ENCODE data around the gene APBA2. TPM values are rescaled to one million over a fixed set of nuclear protein-coding genes. Genes with fewer than 3 reads are reported as not detected.

Gene APBA2
- total RNA-seq, 1 donor = 7.5 TPM

GRCh38 chr15:29071232-29071881, 185.6 kb downstream of the APBA2 start:
- no peak for DNase-seq (ENCODE audit: low read depth in 2 of 3, low spot score in 2 of 3)

- no peak for DNase-seq (ENCODE audit: low read depth in 2 of 3, low spot score in 2 of 3)
These were observed 186.1 kb downstream of the APBA2 start for GRCh38 chr15:29071882-29072273.

GRCh38 chr15:29072444-29072843, 186.7 kb downstream of the APBA2 start:
- no peak for DNase-seq (ENCODE audit: low read depth in 2 of 3, low spot score in 2 of 3)

GRCh38 chr15:29074045-29074444, 188.3 kb downstream of the APBA2 start:
- no peak for DNase-seq (ENCODE audit: low read depth in 2 of 3, low spot score in 2 of 3)

GRCh38 chr15:29078541-29078940, 192.8 kb downstream of the APBA2 start:
- DNase-seq (ENCODE audit: low read depth in 2 of 3, low spot score in 2 of 3) = no peak

- DNase-seq (ENCODE audit: low read depth in 2 of 3, low spot score in 2 of 3) = no peak
These were observed 193.7 kb downstream of the APBA2 start for GRCh38 chr15:29079479-29079878.

- DNase-seq (ENCODE audit: low read depth in 2 of 3, low spot score in 2 of 3) = no peak
These were observed 196.0 kb downstream of the APBA2 start for GRCh38 chr15:29081781-29082180.

- no peak for DNase-seq (ENCODE audit: low read depth in 2 of 3, low spot score in 2 of 3)
These were observed 197.4 kb downstream of the APBA2 start for GRCh38 chr15:29083161-29083560.

- DNase-seq (ENCODE audit: low read depth in 2 of 3, low spot score in 2 of 3) = no peak
These were observed 198.1 kb downstream of the APBA2 start for GRCh38 chr15:29083858-29084257.

- no peak for DNase-seq (ENCODE audit: low read depth in 2 of 3, low spot score in 2 of 3)
These were observed 200.2 kb downstream of the APBA2 start for GRCh38 chr15:29086001-29086400.

- no peak for DNase-seq (ENCODE audit: low read depth in 2 of 3, low spot score in 2 of 3)
These were observed 201.1 kb downstream of the APBA2 start for GRCh38 chr15:29086891-29087290.

- no peak for DNase-seq (ENCODE audit: low read depth in 2 of 3, low spot score in 2 of 3)
These were observed 201.9 kb downstream of the APBA2 start for GRCh38 chr15:29087521-29088285.

GRCh38 chr15:29088666-29089065, 202.9 kb downstream of the APBA2 start:
- no peak for DNase-seq (ENCODE audit: low read depth in 2 of 3, low spot score in 2 of 3)

- DNase-seq (ENCODE audit: low read depth in 2 of 3, low spot score in 2 of 3) = peak in 2 of 3 donors; percentile 18 to 49
These were observed 204.2 kb downstream of the APBA2 start for GRCh38 chr15:29089731-29090616.

- DNase-seq (ENCODE audit: low read depth in 2 of 3, low spot score in 2 of 3) = peak in 1 of 3 donors; percentile 52
These were observed 205.1 kb downstream of the APBA2 start for GRCh38 chr15:29090617-29091466.

GRCh38 chr15:29091666-29092065, 205.9 kb downstream of the APBA2 start:
- DNase-seq (ENCODE audit: low read depth in 2 of 3, low spot score in 2 of 3) = no peak

- DNase-seq (ENCODE audit: low read depth in 2 of 3, low spot score in 2 of 3) = no peak
These were observed 206.7 kb downstream of the APBA2 start for GRCh38 chr15:29092376-29093064.

- no peak for DNase-seq (ENCODE audit: low read depth in 2 of 3, low spot score in 2 of 3)
These were observed 207.3 kb downstream of the APBA2 start for GRCh38 chr15:29093065-29093435.

- DNase-seq (ENCODE audit: low read depth in 2 of 3, low spot score in 2 of 3) = no peak
These were observed 208.0 kb downstream of the APBA2 start for GRCh38 chr15:29093696-29094343.

Data from hematopoietic multipotent progenitor cell (in vitro differentiated cells).